ENCODE measurements around the gene MAGEA2B.
"Not testable (repeated sequence)": the region's sequence is repeated elsewhere in the genome, so short reads cannot be mapped to it uniquely, and the experiment has no call there.

MAGEA2B gene

DNA sequence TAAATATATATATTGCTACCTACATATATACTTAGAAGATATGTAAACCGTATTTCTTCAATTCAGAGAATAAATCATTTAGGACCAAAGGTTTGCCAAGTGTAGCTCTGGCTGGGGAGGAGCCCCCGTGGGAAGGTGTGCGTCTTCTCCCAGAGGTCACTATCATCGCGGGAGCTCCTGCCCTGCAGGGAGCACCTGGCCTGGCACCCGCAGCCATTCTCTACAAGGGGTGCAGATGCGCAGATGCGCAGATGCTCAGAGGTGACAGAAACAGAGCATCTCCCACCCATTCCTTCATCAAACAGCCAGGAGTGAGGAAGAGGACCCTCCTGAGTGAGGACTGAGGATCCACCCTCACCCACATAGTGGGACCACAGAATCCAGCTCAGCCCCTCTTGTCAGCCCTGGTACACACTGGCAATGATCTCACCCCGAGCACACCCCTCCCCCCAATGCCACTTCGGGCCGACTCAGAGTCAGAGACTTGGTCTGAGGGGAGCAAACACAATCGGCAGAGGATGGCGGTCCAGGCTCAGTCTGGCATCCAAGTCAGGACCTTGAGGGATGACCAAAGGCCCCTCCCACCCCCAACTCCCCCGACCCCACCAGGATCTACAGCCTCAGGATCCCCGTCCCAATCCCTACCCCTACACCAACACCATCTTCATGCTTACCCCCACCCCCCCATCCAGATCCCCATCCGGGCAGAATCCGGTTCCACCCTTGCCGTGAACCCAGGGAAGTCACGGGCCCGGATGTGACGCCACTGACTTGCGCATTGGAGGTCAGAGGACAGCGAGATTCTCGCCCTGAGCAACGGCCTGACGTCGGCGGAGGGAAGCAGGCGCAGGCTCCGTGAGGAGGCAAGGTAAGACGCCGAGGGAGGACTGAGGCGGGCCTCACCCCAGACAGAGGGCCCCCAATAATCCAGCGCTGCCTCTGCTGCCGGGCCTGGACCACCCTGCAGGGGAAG, at the start of gene MAGEA2B:
TSS of gene MAGEA2B (plus strand) at position 814 of the 973 bp plus-strand sequence. CDS start 2,479 bp downstream, outside the sequence.
- DNase-seq: not testable (repeated sequence)

DNA sequence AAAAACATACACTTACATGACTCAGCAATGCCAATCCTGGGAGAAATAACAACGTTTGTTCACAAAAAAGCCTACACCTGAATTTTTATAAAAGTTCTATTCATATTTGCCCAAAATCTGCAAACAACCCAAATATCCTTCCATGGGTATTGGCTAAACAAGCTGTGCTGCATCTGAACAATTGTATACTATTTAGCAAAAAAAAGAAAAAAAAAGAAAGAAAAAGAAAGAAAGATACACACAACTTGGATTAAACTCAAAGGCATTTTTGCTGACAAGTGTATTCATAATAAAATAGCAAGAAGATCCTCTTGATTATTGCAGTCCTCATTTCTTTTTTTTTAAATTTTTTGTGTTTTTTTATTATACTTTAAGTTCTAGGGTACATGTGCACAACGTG, 40.3 kb upstream of the MAGEA2B start:
- DNase-seq: no peak

DNA sequence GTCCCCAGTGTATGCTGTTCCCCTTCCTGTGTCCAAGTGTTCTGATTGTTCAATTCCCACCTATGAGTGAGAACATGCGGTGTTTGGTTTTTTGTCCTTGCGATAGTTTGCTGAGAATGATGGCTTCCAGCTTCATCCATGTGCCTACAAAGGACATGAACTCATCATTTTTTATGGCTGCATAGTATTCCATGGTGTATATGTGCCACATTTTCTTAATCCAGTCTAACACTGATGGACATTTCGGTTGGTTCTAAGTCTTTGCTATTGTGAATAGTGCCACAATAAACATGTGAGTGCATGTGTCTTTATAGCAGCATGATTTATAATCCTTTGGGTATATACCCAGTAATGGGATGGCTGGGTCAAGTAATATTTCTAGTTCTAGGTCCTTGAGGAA, 39.8 kb upstream of the MAGEA2B start:
- DNase-seq: not testable (repeated sequence)

DNA sequence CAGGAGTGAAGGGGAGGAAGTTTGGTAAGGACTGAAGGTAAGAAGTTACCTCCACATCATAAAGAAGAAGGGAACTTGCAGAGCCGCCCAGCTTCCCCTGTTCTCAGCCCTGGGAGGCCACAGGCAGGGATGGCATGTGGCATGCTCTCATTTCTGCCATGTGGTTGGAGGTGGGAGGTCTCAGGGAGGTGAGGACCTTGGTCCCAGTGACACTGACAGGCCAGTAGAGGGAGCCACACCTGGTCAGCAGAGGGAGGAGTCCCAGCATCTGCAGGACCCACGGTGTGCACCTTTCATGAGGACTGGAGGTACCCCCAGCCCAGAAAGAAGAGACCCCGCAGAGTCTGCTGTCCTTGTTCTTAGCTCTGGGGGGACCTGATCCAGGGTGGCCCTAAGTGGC, 33.4 kb upstream of the MAGEA2B start:
- not testable (repeated sequence) for DNase-seq

DNA sequence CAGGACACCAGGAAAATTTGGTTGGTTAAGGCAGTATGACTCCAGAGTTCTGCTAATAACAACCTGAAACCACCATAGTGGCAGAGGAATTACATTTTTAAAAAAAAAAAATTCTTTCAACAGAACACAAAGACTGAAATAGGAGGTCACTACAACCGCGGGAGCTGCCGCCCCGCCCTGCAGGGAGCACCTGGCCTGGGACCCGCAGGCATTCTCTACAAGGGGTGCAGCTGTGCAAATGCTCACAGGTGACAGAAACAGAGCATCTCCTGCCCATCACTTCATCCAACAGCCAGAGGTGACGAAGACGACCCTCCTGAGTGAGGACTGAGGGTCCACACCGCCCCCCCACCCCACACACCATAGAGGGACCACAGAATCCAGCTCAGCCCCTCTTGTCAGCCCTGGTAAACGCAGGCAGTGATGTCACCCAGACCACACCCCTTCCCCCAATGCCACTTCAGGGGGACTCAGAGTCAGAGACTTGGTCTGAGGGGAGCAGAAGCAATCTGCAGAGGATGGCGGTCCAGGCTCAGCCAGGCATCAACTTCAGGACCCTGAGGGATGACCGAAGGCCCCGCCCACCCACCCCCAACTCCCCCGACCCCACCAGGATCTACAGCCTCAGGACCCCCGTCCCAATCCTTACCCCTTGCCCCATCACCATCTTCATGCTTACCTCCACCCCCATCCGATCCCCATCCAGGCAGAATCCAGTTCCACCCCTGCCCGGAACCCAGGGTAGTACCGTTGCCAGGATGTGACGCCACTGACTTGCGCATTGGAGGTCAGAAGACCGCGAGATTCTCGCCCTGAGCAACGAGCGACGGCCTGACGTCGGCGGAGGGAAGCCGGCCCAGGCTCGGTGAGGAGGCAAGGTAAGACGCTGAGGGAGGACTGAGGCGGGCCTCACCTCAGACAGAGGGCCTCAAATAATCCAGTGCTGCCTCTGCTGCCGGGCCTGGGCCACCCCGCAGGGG, 16.2 kb upstream of the MAGEA2B start, which contains the start of gene MAGEA3:
TSS of gene MAGEA3 (plus strand) at position 843 of the 980 bp plus-strand sequence. CDS start 2,039 bp downstream, outside the sequence.
- not testable (repeated sequence) for DNase-seq

DNA sequence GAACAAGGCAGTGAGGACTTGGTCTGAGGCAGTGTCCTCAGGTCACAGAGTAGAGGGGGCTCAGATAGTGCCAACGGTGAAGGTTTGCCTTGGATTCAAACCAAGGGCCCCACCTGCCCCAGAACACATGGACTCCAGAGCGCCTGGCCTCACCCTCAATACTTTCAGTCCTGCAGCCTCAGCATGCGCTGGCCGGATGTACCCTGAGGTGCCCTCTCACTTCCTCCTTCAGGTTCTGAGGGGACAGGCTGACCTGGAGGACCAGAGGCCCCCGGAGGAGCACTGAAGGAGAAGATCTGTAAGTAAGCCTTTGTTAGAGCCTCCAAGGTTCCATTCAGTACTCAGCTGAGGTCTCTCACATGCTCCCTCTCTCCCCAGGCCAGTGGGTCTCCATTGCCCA, 14.0 kb upstream of the MAGEA2B start:
- not testable (repeated sequence) for DNase-seq

DNA sequence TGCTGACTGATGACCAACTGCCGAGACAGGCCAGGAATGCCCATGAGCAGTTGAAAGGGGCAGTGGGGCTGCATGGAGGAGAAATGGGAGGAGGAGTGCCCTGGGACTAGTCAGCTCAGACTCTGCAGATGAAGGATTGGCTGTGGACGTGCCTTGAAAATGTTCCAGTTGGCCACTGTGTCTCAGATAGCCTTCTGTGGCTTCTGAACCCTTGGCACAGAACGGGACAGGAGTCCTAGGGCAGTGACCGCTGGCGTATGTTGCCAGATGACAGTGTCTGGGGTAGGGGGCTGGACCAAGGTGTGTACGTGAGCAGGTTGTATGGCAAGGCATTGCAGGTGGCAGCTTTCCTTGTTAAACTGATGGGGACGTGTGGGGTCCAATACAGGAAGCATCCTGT, 7.9 kb upstream of the MAGEA2B start:
- not testable (repeated sequence) for DNase-seq

GRCh38 chrX:152709173-152709572, 5.3 kb upstream of the MAGEA2B start, which contains the start of gene CSAG2:
Gene CSAG2 (minus strand): TSS chrX:152709273. CDS start chrX:152709112, 161 bp downstream.
- not testable (repeated sequence) for DNase-seq

GRCh38 chrX:152713195-152713594, 1.2 kb upstream of the MAGEA2B start:
- not testable (repeated sequence) for DNase-seq

DNA sequence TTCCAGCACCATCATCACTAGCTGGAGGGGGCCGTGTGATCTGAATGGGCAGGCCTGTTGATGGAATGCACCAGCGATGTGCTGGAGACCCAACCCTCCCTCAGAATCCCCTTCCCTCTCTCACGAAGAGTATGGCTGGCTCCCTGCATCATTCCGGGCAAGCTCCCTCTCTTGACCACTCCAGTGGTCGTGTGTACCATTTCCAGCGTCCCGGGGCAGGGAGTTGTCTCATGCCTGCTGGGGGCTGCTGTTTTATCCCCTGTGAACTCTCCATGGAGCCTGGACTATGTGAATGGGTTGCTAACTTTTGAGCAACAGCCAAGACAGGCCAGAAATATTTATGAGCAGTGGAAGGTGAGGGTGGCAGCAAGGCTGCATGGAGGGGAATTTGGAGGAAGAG, 11.0 kb downstream of the MAGEA2B start:
- no peak for DNase-seq

DNA sequence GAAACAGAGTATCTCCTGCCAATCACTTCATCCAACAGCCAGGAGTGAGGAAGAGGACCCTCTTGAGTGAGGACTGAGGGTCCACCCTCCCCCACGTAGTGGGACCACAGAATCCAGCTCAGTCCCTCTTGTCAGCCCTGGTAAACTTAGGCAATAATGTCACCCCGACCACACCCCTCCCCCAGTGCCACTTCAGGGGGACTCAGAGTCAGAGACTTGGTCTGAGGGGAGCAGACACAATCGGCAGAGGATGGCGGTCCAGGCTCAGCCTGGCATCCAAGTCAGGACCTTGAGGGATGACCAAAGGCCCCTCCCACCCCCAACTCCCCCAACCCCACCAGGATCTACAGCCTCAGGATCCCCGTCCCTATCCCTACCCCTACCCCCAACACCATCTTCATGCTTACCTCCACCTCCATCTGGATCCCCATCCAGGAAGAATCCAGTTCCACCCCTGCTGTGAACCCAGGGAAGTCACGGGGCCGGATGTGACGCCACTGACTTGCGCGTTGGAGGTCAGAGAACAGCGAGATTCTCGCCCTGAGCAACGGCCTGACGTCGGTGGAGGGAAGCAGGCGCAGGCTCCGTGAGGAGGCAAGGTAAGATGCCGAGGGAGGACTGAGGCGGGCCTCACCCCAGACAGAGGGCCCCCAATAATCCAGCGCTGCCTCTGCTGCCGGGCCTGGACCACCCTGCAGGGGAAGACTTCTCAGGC, 19.0 kb downstream of the MAGEA2B start, which contains the start of the genes CSAG1 and MAGEA12:
TSS of gene CSAG1 (minus strand) at position 461 of the 715 bp plus-strand sequence. CDS start 1,261 bp downstream, outside the sequence.
TSS of gene MAGEA12 (plus strand) at position 497 of the 715 bp plus-strand sequence. CDS start 2,405 bp downstream, outside the sequence.
- no peak for DNase-seq

DNA sequence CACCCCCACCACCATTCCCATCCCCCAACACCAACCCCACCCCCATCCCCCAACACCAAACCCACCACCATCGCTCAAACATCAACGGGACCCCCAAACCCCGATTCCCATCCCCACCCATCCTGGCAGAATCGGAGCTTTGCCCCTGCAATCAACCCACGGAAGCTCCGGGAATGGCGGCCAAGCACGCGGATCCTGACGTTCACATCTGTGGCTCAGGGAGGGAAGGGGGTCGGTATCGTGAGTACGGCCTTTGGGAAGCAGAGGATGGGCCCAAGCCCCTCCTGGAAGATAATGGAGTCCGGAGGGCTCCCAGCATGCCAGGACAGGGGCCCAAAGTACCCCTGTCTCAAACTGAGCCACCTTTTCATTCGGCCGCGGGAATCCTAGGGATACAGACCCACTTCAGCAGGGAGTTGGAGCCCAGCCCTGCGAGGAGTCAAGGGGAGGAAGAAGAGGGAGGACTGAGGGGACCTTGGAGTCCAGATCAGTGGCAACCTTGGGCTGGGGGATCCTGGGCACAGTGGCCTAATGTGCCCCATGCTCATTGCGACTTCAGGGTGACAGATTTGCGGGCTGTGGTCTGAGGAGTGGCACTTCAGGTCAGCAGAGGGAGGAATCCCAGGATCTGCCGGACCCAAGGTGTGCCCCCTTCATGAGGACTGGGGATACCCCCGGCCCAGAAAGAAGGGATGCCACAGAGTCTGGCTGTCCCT, 19.9 kb downstream of the MAGEA2B start:
- DNase-seq: not testable (repeated sequence)

GRCh38 chrX:152735101-152735500, 20.7 kb downstream of the MAGEA2B start:
- DNase-seq: no peak

- no peak for DNase-seq
Measured at GRCh38 chrX:152735860-152736511, 21.6 kb downstream of the MAGEA2B start.

- DNase-seq: not testable (repeated sequence)
Measured at GRCh38 chrX:152736528-152736927, 22.1 kb downstream of the MAGEA2B start.

DNA sequence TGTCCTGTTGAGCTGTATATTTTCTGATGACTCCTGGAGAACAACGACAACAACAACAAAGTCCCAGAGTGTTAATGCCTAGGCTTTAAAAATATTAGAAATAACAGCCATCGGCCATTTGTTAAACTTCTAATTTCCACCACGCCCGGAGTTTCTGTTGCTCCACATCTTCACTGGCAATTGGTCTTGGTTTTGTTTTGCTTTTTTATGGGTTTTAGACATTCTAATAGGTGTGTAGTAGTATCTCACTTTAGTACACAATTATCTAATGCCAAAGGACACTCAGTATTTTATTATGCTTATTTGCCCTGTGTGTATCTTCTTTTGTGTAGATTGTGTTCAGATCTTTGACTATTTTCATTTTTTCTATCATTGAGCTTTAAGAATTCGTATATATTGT, 24.1 kb downstream of the MAGEA2B start:
- no peak for DNase-seq

- DNase-seq: not testable (repeated sequence)
Measured at GRCh38 chrX:152753686-152754650, 39.5 kb downstream of the MAGEA2B start, which contains the start of gene MAGEA2. Gene MAGEA2 (minus strand): TSS chrX:152753842. CDS start chrX:152751363, 2,479 bp downstream.

DNA sequence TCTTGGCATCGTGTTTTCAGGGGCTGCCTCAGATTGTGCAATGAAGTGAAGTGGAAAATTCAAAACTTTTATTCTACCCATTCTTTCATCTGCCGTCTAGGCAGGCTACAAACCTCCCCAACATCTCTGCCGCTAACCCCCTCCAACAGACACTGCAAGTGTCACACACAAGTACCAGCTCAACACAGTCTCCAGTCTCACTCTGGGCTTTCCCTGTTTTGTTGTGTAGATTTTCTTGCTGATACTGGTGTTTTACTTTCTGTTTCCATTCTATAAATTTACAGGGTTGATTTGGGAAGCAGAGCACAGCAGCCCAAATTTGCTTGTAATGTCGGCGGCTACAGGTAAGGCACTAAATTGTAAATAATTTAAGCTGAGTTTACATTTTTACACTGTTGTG, 40.4 kb downstream of the MAGEA2B start:
- not testable (repeated sequence) for DNase-seq

DNA sequence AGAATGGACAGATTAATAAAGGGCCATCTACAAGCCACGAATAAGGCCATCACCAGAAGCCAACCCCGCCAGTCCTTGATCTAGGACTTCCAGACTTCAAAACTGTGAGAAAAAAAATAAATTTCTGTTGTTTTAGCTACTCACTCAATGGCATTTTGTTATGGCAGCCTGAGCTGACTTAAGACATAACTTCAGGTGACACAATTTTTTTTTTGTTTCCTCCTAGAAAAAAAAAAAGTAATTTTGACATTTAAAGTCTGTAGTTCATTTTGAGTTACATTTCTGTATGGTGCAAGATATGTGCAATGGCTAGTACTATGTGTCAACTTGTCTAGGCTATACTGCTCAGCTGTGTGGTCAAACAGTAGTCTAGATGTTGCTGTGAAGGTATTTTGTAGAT, 44.5 kb downstream of the MAGEA2B start, which contains the start of gene CSAG3:
TSS of gene CSAG3 (plus strand) at position 301 of the 400 bp plus-strand sequence.
- not testable (repeated sequence) for DNase-seq

Measured in cerebellar nuclear complex (tissue), 1 donor.